ENCODE measurements around the gene SLC35F3.

The SLC35F3 gene

DNA sequence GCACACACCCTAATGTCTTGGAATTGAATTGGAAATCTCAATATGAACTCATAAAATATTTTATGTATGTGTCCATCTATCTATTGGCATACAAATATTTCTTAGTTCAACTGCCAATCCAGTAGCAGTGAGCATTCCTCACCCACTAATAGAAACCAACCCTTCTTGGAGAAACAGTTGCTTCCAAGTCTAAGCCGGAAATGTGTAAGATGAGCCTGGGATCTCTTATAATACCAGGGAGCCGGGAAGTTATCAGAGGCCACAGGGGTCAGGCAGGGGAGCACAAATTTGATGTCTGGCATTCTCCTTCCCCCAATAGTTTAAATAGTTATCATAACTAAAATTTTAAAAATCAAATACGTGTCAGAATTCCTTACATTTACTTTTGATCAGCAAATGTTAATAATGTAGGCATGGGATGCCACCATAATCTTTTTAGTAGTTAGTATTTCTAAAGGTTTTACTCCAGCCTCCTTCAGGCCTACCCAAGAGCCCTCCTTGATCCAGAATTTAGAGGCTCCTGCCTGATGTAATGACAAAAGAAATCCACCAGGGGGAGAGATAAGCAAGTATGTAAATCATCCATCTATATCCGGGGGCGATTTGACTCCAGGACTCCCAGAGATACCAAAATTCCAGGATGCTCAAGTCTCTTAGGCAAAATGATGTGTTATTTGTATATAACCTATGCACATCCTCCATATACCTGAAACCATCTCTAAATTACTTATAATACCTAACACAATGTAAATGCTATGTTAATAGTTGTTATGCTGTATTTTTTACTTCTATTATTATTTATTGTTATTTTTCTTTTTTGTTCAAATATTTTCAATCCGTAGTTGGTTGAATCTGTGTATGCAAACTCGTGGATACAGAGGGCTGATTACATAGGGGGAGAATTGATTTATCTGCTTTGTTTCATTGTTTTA is 250.1 kb downstream of the SLC35F3 start:
- FAIRE-seq (no peak), DNase-seq (ENCODE audit: insufficient read length) (peak; percentile 23)
- no peak for TF ChIP-seq TAF1 (IDR thresholded peaks at IDR 0.05; ENCODE audit: borderline replicate concordance, low read depth, low read length)
- no peak for TF ChIP-seq POLR2AphosphoS5 (IDR thresholded peaks at IDR 0.05; ENCODE audit: low read depth, low read length)
- TF ChIP-seq POLR2A (IDR thresholded peaks at IDR 0.05; ENCODE audit: low read depth, low read length): no peak

DNA sequence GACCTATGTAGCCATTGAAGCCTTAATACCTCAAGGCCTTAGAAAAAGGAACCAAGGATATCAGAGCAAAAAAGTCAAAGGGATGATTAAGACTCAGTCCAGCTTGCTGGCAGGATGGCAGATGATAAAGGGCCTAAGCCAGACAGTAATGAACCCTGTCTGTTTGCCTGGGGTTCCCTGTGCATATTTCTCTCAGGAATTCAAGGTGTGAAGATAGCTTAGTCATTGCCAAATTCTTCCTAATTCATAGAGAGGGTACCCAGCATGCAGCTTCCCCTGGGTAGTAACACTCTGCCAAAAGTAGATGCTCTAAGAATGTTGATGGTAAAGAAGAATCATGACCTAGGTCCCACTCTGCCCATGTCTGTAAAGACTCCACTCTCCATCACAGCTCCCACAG is 258.2 kb downstream of the SLC35F3 start:
- no peak for TF ChIP-seq TAF1 (IDR thresholded peaks at IDR 0.05; ENCODE audit: borderline replicate concordance, low read depth, low read length)
- no peak for TF ChIP-seq POLR2AphosphoS5 (IDR thresholded peaks at IDR 0.05; ENCODE audit: low read depth, low read length)
- no peak for TF ChIP-seq POLR2A (IDR thresholded peaks at IDR 0.05; ENCODE audit: low read depth, low read length)
- DNase-seq (ENCODE audit: insufficient read length) (no peak), FAIRE-seq (no peak)

DNA sequence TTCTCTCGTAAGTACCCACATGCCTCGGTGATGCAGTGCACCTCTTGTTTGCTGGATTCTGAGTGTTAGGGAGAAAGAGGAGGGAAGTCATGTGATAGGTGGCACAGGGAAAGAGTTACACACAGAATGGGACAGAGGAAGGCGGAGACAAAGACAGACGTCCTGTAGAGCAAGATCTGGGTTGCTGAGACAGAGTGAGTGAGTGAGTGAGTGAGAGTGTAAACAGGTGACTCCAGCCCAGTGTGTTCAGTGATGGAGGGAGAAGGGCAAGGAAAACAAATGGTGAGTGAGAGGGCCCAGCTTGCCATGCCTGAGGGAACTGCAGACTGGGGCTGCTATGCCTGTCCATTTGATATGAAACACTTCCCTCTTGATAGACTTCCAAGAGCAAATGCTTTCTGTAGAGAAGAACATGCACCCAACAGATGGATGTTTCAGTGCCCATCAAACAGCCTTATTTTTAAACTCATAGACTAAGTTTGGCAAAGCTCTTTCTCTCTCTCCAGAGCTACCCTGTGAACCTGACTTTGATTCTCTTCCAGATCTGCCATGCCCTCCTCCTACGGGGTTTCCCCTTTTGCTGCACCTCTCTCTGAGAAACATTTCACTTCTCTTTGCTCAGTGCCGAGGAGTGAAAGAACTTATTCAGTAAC is 258.9 kb downstream of the SLC35F3 start:
- DNase-seq (ENCODE audit: insufficient read length): no peak
- FAIRE-seq: no peak
- TF ChIP-seq POLR2A (IDR thresholded peaks at IDR 0.05; ENCODE audit: low read depth, low read length) (no peak), POLR2AphosphoS5 (IDR thresholded peaks at IDR 0.05; ENCODE audit: low read depth, low read length) (no peak), TAF1 (IDR thresholded peaks at IDR 0.05; ENCODE audit: borderline replicate concordance, low read depth, low read length) (no peak)

GRCh38 chr1:234164098-234164709 is 259.7 kb downstream of the SLC35F3 start:
- TF ChIP-seq POLR2AphosphoS5 (IDR thresholded peaks at IDR 0.05; ENCODE audit: low read depth, low read length): no peak
- TF ChIP-seq TAF1 (IDR thresholded peaks at IDR 0.05; ENCODE audit: borderline replicate concordance, low read depth, low read length): no peak
- no peak for TF ChIP-seq POLR2A (IDR thresholded peaks at IDR 0.05; ENCODE audit: low read depth, low read length)
- FAIRE-seq (no peak), DNase-seq (ENCODE audit: insufficient read length) (no peak)

DNA sequence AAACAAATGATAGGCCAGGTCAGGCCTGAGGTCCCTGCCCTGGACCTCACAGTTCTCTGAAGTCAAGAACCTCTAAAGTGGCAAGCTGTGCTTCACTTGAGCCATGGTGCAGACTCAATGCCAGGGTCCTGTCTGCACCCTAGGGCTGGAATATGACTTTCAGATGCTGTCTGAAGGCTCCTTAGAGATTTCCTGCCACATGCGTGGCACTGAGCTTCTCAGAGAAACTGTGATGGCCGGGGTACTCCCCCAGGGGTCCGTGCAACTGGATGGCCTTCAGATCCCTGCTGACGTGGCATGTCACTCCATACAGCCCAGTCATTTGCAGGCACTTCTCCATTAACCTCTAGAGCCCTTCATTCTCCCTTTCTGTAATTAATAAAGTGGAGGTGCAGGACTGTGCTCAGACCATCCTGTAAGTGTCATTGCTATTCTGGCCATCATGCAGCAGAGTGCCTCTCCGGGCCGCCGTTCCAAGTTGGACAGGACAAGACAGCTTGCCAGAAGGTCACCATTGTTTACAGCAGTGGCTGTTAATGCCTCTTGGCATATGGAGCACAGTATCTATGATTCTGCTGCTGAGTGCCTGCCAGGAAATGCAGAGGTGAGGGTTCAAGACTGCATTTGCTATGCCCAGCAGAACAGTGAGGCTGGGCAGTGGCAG is 263.7 kb downstream of the SLC35F3 start:
- FAIRE-seq (no peak), DNase-seq (ENCODE audit: insufficient read length) (no peak)
- TF ChIP-seq POLR2AphosphoS5 (IDR thresholded peaks at IDR 0.05; ENCODE audit: low read depth, low read length) (no peak), POLR2A (IDR thresholded peaks at IDR 0.05; ENCODE audit: low read depth, low read length) (no peak), TAF1 (IDR thresholded peaks at IDR 0.05; ENCODE audit: borderline replicate concordance, low read depth, low read length) (no peak)

- no peak for DNase-seq (ENCODE audit: insufficient read length)
- no peak for FAIRE-seq
- TF ChIP-seq TAF1 (IDR thresholded peaks at IDR 0.05; ENCODE audit: borderline replicate concordance, low read depth, low read length) (no peak), POLR2A (IDR thresholded peaks at IDR 0.05; ENCODE audit: low read depth, low read length) (no peak), POLR2AphosphoS5 (IDR thresholded peaks at IDR 0.05; ENCODE audit: low read depth, low read length) (no peak)
Measured at GRCh38 chr1:234169161-234169849, 264.8 kb downstream of the SLC35F3 start.

- FAIRE-seq: no peak
- no peak for TF ChIP-seq POLR2AphosphoS5 (IDR thresholded peaks at IDR 0.05; ENCODE audit: low read depth, low read length)
- TF ChIP-seq TAF1 (IDR thresholded peaks at IDR 0.05; ENCODE audit: borderline replicate concordance, low read depth, low read length): no peak
- no peak for TF ChIP-seq POLR2A (IDR thresholded peaks at IDR 0.05; ENCODE audit: low read depth, low read length)
- no peak for DNase-seq (ENCODE audit: insufficient read length)
Measured at GRCh38 chr1:234170067-234170466, 265.6 kb downstream of the SLC35F3 start.

- no peak for DNase-seq (ENCODE audit: insufficient read length)
- TF ChIP-seq TAF1 (IDR thresholded peaks at IDR 0.05; ENCODE audit: borderline replicate concordance, low read depth, low read length) (no peak), POLR2AphosphoS5 (IDR thresholded peaks at IDR 0.05; ENCODE audit: low read depth, low read length) (no peak), POLR2A (IDR thresholded peaks at IDR 0.05; ENCODE audit: low read depth, low read length) (no peak)
- FAIRE-seq: no peak
Measured at GRCh38 chr1:234170622-234171021, 266.1 kb downstream of the SLC35F3 start.

DNA sequence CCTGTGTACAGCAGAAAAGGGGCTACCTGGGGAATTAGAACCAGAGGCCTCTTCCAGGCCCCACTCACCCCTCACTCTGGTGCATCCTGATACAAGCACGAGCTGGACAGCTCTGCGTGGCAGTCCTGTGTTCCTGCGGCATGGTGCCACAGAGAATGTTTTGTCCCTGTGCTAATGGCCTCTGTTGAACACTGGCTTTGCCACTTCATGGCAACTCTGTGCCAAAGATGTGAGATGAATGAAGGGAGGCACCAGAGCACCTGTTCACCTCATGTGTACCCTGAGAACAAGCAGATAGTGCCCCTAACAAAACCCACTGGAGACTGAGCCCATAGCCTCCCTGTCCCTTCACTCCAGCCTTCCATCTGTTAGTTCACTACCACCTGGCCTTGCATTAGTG is 269.5 kb downstream of the SLC35F3 start:
- no peak for DNase-seq (ENCODE audit: insufficient read length)
- FAIRE-seq: no peak
- TF ChIP-seq POLR2AphosphoS5 (IDR thresholded peaks at IDR 0.05; ENCODE audit: low read depth, low read length) (no peak), POLR2A (IDR thresholded peaks at IDR 0.05; ENCODE audit: low read depth, low read length) (no peak), TAF1 (IDR thresholded peaks at IDR 0.05; ENCODE audit: borderline replicate concordance, low read depth, low read length) (no peak)

- FAIRE-seq (no peak), DNase-seq (ENCODE audit: insufficient read length) (no peak)
- no peak for TF ChIP-seq POLR2AphosphoS5 (IDR thresholded peaks at IDR 0.05; ENCODE audit: low read depth, low read length)
- TF ChIP-seq POLR2A (IDR thresholded peaks at IDR 0.05; ENCODE audit: low read depth, low read length): no peak
- no peak for TF ChIP-seq TAF1 (IDR thresholded peaks at IDR 0.05; ENCODE audit: borderline replicate concordance, low read depth, low read length)
Measured at GRCh38 chr1:234175363-234175762, 270.9 kb downstream of the SLC35F3 start.
